Liver (tissue), 9 donors: ENCODE data around the gene POU2F3. TPM values are rescaled to one million over a fixed set of nuclear protein-coding genes. Genes with fewer than 3 reads are reported as not detected.

Experiments
- DNase-seq: peaks from one replicate; pipeline ENCODE4 v3.0.0-alpha.2; 2017; ENCODE audit warnings: low spot score
- H3K27ac ChIP-seq, 2 donors: one replicate each; pipeline ENCODE4 v1.7.0; 2013; ENCODE audit warnings: inconsistent platforms in 2 of 2, low read length in 2 of 2, control low read depth in 1 of 2, low read depth in 1 of 2, mild to moderate bottlenecking in 1 of 2
- H3K27me3 ChIP-seq, 4 donors: one replicate each; pipeline versions ENCODE4 v1.6.1 to v1.7.0; 2013; ENCODE audit warnings: low read length in 3 of 4, inconsistent platforms in 1 of 4, mild to moderate bottlenecking in 1 of 4, moderate library complexity in 1 of 4; ENCODE audit not compliant: control insufficient read depth in 4 of 4, insufficient read depth in 4 of 4
- H3K36me3 ChIP-seq, 4 donors: one replicate each; pipeline versions ENCODE4 v1.6.1 to v1.7.0; 2013; ENCODE audit warnings: low read length in 3 of 4, mild to moderate bottlenecking in 3 of 4, low read depth in 1 of 4, moderate library complexity in 1 of 4; ENCODE audit not compliant: control insufficient read depth in 4 of 4, insufficient read depth in 3 of 4
- H3K4me1 ChIP-seq, 4 donors: one replicate each; pipeline versions ENCODE4 v1.6.1 to v1.7.0; 2013; ENCODE audit warnings: low read length in 3 of 4, mild to moderate bottlenecking in 3 of 4, moderate library complexity in 1 of 4; ENCODE audit not compliant: control insufficient read depth in 4 of 4, insufficient read depth in 4 of 4
- H3K4me3 ChIP-seq, 3 donors: one replicate each; pipeline versions ENCODE4 v1.6.1 to v1.7.0; 2013; ENCODE audit warnings: low read length in 3 of 3, control low read depth in 1 of 3, low read depth in 1 of 3, mild to moderate bottlenecking in 1 of 3
- H3K9ac ChIP-seq, 2 donors: one replicate each; pipeline ENCODE4 v1.7.0; 2013; ENCODE audit warnings: low read length in 2 of 2, mild to moderate bottlenecking in 2 of 2, moderate library complexity in 2 of 2, control low read depth in 1 of 2, low read depth in 1 of 2
- H3K9me3 ChIP-seq, 4 donors: one replicate each; pipeline versions ENCODE4 v1.6.1 to v1.7.0; 2013; ENCODE audit warnings: low read length in 3 of 4; ENCODE audit not compliant: control insufficient read depth in 4 of 4
- ATF3 ChIP-seq: IDR thresholded peaks from 2 replicates; pipeline ENCODE4 v1.6.1; 2016; ENCODE audit warnings: antibody characterized with exemption
- CTCF ChIP-seq: fragments of 150-350 bp; IDR thresholded peaks from 2 replicates; pipeline ENCODE4 v1.5.1; 2017; ENCODE audit warnings: improper control_type of control experiment, low read depth, low read length; ENCODE audit not compliant: missing input control
- EGR1 ChIP-seq, 2 donors: IDR thresholded peaks; 2 replicates each; pipeline ENCODE4 v1.6.1; 2016 to 2018; ENCODE audit warnings: antibody characterized with exemption in 2 of 2, low read depth in 2 of 2
- FOXA1 ChIP-seq: IDR thresholded peaks from 2 replicates; pipeline ENCODE4 v1.6.1; 2016; ENCODE audit warnings: antibody characterized with exemption
- FOXA2 ChIP-seq: IDR thresholded peaks from 2 replicates; pipeline ENCODE4 v1.6.1; 2016; ENCODE audit warnings: antibody characterized with exemption
- GABPA ChIP-seq, 2 donors: IDR thresholded peaks in 1 of 2; conservative IDR thresholded peaks in 1 of 2; 2 replicates each; pipeline ENCODE4 v1.6.1; 2016; ENCODE audit warnings: antibody characterized with exemption in 2 of 2, mild to moderate bottlenecking in 1 of 2, moderate library complexity in 1 of 2
- HNF4A ChIP-seq, 2 donors: conservative IDR thresholded peaks; 2 replicates each; pipeline ENCODE4 v1.6.1; 2016; ENCODE audit warnings: antibody characterized with exemption in 2 of 2, mild to moderate bottlenecking in 2 of 2
- JUND ChIP-seq, 2 donors: IDR thresholded peaks; 2 replicates each; pipeline ENCODE4 v1.6.1; 2016; ENCODE audit warnings: antibody characterized with exemption in 2 of 2
- MAX ChIP-seq: IDR thresholded peaks from 2 replicates; pipeline ENCODE4 v1.6.1; 2016; ENCODE audit warnings: antibody characterized with exemption
- NR2F2 ChIP-seq: IDR thresholded peaks from 2 replicates; pipeline ENCODE4 v1.6.1; 2016; ENCODE audit warnings: antibody characterized with exemption
- RAD21 ChIP-seq, 2 donors: IDR thresholded peaks; 2 replicates each; pipeline ENCODE4 v1.6.1; 2016; ENCODE audit warnings: antibody characterized with exemption in 2 of 2, mild to moderate bottlenecking in 2 of 2
- SP1 ChIP-seq: IDR thresholded peaks from 2 replicates; pipeline ENCODE4 v1.6.1; 2018; ENCODE audit warnings: antibody characterized with exemption, mild to moderate bottlenecking
- TAF1 ChIP-seq: conservative IDR thresholded peaks from 2 replicates; pipeline ENCODE4 v1.6.1; 2016; ENCODE audit warnings: antibody characterized with exemption, mild to moderate bottlenecking
- YY1 ChIP-seq: IDR thresholded peaks from 2 replicates; pipeline ENCODE4 v1.6.1; 2016; ENCODE audit warnings: antibody characterized with exemption, mild to moderate bottlenecking
- ZBTB33 ChIP-seq: IDR thresholded peaks from 2 replicates; pipeline ENCODE4 v1.6.1; 2016; ENCODE audit warnings: antibody characterized with exemption
- WGBS: extraction: QIAGEN DNeasy Blood & Tissue Kit; methylation state at CpG from one replicate; pipeline ENCODE4 v1.1.7; 2013; 5-methylcytosine and 5-hydroxymethylcytosine counted together
- polyA plus RNA-seq, 2 donors: library from polyadenylated mRNA; stranded (reverse) in 1 of 2; unstranded in 1 of 2; fragments of 200-250 nt in 1 of 2; fragments of >200 nt in 1 of 2; fragmentation: Nextera tagmentation in 1 of 2; extraction: Ambion mirVana in 1 of 2; gene quantifications; one replicate each; pipeline versions ENCODE4 v1.2.1 to v1.2.3, GENCODE V29; 2013 to 2015
- total RNA-seq, 2 donors: library from RNA; depleted of rRNA; stranded (reverse); fragments of >200 nt; gene quantifications; one replicate each; pipeline ENCODE4 v1.2.3, GENCODE V29; 2014
- donor health status: healthy.
- donor health status: healthy.
- donor health status: healthy.
- donor health status: healthy.
- donor health status: healthy.

Gene POU2F3
- total and polyA plus RNA-seq, 4 donors, result not detected

- H3K9ac ChIP-seq, result no peak overlapping the region
- no peak overlapping the region for H3K4me3 ChIP-seq
- no peaks in the 10 kb centered on the region for H3K9me3 ChIP-seq
- no peaks in the 10 kb centered on the region for H3K27me3 ChIP-seq
- WGBS, result 92% methylated on average over 9 of the region's 9 CpGs
- H3K27ac ChIP-seq, result no peak overlapping the region
- DNase-seq, result no peak
- TF ChIP-seq TAF1 (no peak), FOXA2 (no peak), GABPA (IDR thresholded peaks at IDR 0.05 in 1 of 2, conservative IDR thresholded peaks at IDR 0.05 in 1 of 2) (no peak), YY1 (no peak), NR2F2 (no peak), HNF4A (conservative IDR thresholded peaks at IDR 0.05) (no peak), RAD21 (IDR thresholded peaks at IDR 0.05) (no peak), MAX (no peak), JUND (IDR thresholded peaks at IDR 0.05) (no peak), FOXA1 (no peak), ATF3 (no peak)
- peaks cover 4 to 35% (median 21%) of the 10 kb centered on the region in 4 donors for H3K4me1 ChIP-seq
- no peaks in the 10 kb centered on the region for H3K36me3 ChIP-seq
These were observed 40.3 kb upstream of the POU2F3 start for GRCh38 chr11:120199613-120200012.

GRCh38 chr11:120200677-120201076, 39.3 kb upstream of the POU2F3 start:
- Histone ChIP-seq H3K4me1 (peaks cover 4 to 35% (median 25%) of the 10 kb centered on the region in 4 donors), H3K36me3 (no peaks in the 10 kb centered on the region), H3K27me3 (no peaks in the 10 kb centered on the region), H3K9ac (no peak overlapping the region), H3K9me3 (no peaks in the 10 kb centered on the region), H3K4me3 (no peak overlapping the region), H3K27ac (no peak overlapping the region)
- WGBS, result 82% methylated on average over 1 of the region's 1 CpG
- DNase-seq, result no peak
- TF ChIP-seq FOXA1 (no peak), YY1 (no peak), TAF1 (no peak), RAD21 (IDR thresholded peaks at IDR 0.05) (no peak), MAX (no peak), ATF3 (no peak), CTCF (no peak), NR2F2 (no peak)

- no peak for TF ChIP-seq JUND (IDR thresholded peaks at IDR 0.05)
- no peak for TF ChIP-seq ZBTB33
- TF ChIP-seq SP1, result no peak
- no peak for TF ChIP-seq CTCF
- no peak for TF ChIP-seq EGR1 (IDR thresholded peaks at IDR 0.05; ENCODE audit: low read depth in 2 of 2)
- Histone ChIP-seq H3K9ac (no peak overlapping the region), H3K27ac (no peak overlapping the region), H3K36me3 (no peaks in the 10 kb centered on the region), H3K4me1 (peaks cover 4 to 39% (median 23%) of the 10 kb centered on the region in 4 donors), H3K27me3 (no peaks in the 10 kb centered on the region), H3K4me3 (no peak overlapping the region), H3K9me3 (no peaks in the 10 kb centered on the region)
- no peak for DNase-seq
- 82% methylated on average over 3 of the region's 3 CpGs for WGBS
These were observed 38.3 kb upstream of the POU2F3 start for GRCh38 chr11:120201653-120202052.
